ENCODE results near the gene RPA4. TPM values are rescaled to one million over a fixed set of nuclear protein-coding genes. Genes with fewer than 3 reads are reported as not detected.

Gene RPA4, protein sequence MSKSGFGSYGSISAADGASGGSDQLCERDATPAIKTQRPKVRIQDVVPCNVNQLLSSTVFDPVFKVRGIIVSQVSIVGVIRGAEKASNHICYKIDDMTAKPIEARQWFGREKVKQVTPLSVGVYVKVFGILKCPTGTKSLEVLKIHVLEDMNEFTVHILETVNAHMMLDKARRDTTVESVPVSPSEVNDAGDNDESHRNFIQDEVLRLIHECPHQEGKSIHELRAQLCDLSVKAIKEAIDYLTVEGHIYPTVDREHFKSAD
- 10 to 100 TPM in 1 of 4 donors, 1 to 10 TPM in 3; 4.9 to 12.6 (median 7.1) TPM for total RNA-seq

DNA sequence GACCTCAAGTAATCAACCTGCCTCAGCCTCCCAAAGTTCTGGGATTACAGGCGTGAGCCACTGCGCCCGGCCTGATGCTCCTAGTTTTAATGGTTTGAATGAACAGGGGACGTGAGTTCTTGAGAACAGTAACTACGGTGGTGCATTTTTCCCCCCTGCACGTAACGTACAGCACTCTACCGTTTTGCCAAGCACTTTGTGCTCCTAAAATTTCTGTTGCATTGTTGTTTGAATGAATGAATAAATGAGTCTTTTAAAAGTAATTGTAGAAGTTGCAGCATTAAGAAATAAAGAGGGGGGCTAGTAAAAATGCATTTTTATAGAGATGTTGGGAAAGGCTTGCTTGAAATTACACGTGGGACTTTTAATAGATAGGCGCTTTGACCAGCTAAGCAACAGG, at the start of gene RPA4:
TSS of gene RPA4 (plus strand) at position 301 of the 400 bp plus-strand sequence. CDS start 403 bp downstream, outside the sequence.
- 92 to 96% methylated on average over 10 of the region's 10 CpGs for WGBS, 2 donors
- Histone ChIP-seq H3K9me3 (no peaks in the 10 kb centered on the region), H3K4me3 (no peak within 1 kb of the TSS), H3K27me3 (no peaks in the 10 kb centered on the region), H3K27ac (no peak within 1 kb of the TSS), H3K4me1 (no peaks in the 10 kb centered on the region), H3K36me3 (peaks cover 0 to 12% (median 0%) of the 10 kb centered on the region in 3 donors)
- TF ChIP-seq EP300 (IDR thresholded peaks at IDR 0.05) (no peak), POLR2A (IDR thresholded peaks at IDR 0.05) (no peak)
- TF ChIP-seq, protein P1, sequence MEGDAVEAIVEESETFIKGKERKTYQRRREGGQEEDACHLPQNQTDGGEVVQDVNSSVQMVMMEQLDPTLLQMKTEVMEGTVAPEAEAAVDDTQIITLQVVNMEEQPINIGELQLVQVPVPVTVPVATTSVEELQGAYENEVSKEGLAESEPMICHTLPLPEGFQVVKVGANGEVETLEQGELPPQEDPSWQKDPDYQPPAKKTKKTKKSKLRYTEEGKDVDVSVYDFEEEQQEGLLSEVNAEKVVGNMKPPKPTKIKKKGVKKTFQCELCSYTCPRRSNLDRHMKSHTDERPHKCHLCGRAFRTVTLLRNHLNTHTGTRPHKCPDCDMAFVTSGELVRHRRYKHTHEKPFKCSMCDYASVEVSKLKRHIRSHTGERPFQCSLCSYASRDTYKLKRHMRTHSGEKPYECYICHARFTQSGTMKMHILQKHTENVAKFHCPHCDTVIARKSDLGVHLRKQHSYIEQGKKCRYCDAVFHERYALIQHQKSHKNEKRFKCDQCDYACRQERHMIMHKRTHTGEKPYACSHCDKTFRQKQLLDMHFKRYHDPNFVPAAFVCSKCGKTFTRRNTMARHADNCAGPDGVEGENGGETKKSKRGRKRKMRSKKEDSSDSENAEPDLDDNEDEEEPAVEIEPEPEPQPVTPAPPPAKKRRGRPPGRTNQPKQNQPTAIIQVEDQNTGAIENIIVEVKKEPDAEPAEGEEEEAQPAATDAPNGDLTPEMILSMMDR (IDR thresholded peaks at IDR 0.05), result no peak
- no peak for DNase-seq (ENCODE audit: low spot score in 2 of 2)

DNA sequence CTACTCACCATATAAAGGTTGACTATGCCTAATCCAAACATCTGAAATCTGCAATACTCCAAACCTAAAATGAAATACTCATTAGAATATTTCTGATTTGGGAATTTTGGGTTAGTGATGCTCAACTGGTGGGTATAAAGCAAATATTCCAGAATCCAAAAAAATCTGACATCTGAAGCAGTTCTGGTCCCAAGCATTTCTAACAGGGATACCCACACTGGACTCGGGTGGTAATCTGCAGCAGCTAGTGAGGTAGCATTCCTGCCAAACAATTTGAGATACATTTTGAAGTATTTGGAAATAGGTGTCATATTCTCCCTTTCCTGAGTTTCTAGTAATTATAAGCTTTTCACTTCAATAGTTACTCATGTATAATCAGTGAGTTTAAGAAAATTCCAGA, 49.6 kb upstream of the RPA4 start:
- Histone ChIP-seq H3K9me3 (no peaks in the 10 kb centered on the region), H3K4me1 (no peaks in the 10 kb centered on the region), H3K36me3 (no peaks in the 10 kb centered on the region), H3K27ac (no peak overlapping the region), H3K4me3 (no peak overlapping the region), H3K27me3 (peaks cover 0 to 3% of the 10 kb centered on the region in 2 donors)
- WGBS, 2 donors, result 84 to 91% methylated on average over 1 of the region's 1 CpG
- DNase-seq (ENCODE audit: low spot score in 2 of 2), result no peak
- TF ChIP-seq, protein P1 (IDR thresholded peaks at IDR 0.05), result no peak
- no peak for TF ChIP-seq POLR2A (IDR thresholded peaks at IDR 0.05)
- no peak for TF ChIP-seq EP300 (IDR thresholded peaks at IDR 0.05)

DNA sequence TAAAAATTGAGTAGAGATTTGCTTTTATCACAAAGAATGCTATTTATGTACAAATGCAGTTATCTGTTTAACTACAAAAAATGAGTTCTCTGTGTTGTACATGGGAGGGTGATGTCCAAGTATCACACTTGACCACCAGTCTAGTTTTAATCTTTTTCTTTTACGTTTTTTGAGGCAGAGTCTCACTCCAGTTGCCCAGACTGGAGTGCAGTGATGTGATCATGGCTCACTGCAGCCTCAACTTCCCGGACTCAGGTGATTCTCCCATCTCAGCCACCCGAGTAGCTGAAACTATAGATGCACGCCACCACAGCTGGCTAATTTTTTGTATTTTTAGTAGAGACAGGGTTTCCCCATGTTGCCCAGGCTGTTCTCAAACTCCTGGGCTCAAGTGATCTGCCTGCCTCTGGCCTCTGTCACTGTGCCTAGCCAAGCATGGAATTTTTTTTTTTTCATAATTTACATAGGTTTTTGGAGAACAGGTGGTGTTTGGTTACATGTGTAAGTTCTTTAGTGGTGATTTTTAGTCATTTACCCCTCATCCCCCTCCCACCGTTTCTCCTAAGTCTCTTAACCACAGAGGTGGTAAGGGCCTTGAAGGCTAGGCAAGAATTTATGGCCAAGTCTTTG, 47.9 kb upstream of the RPA4 start:
- WGBS, 2 donors, result 77 to 87% methylated on average over 5 of the region's 5 CpGs
- TF ChIP-seq, protein P1 (IDR thresholded peaks at IDR 0.05), result no peak
- TF ChIP-seq EP300 (IDR thresholded peaks at IDR 0.05) (no peak), POLR2A (IDR thresholded peaks at IDR 0.05) (no peak)
- H3K4me1 ChIP-seq, result no peaks in the 10 kb centered on the region
- H3K36me3 ChIP-seq, result no peaks in the 10 kb centered on the region
- DNase-seq (ENCODE audit: low spot score in 2 of 2), result no peak
- no peak overlapping the region for H3K4me3 ChIP-seq
- no peaks in the 10 kb centered on the region for H3K9me3 ChIP-seq
- H3K27ac ChIP-seq, result no peak overlapping the region
- no peaks in the 10 kb centered on the region for H3K27me3 ChIP-seq

DNA sequence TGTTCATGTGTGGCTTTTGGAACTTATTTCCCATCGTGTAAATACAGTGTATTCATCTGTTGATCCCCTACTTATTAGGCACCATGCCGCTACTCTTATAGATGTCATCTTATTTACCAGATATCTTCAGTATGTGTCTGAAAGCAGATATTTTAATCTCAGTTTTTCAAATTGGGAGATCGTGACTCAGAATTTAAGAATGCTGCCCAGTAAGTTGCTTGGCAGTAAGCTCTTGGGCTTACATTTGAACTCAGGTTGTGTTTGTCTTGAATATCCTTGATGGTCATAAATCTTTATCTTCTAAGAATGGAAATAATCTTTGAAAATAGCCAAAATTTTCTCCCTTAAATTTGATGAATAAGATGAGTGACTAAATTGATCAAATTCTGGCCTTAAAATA, 45.9 kb upstream of the RPA4 start:
- Histone ChIP-seq H3K27ac (no peak overlapping the region), H3K4me1 (no peaks in the 10 kb centered on the region), H3K27me3 (no peaks in the 10 kb centered on the region), H3K4me3 (no peak overlapping the region), H3K36me3 (no peaks in the 10 kb centered on the region), H3K9me3 (no peaks in the 10 kb centered on the region)
- TF ChIP-seq POLR2A (IDR thresholded peaks at IDR 0.05) (no peak), EP300 (IDR thresholded peaks at IDR 0.05) (no peak)
- TF ChIP-seq, protein P1 (IDR thresholded peaks at IDR 0.05), result no peak
- no peak for DNase-seq (ENCODE audit: low spot score in 2 of 2)
- WGBS, 2 donors, result 72 to 75% methylated on average over 3 of the region's 3 CpGs

DNA sequence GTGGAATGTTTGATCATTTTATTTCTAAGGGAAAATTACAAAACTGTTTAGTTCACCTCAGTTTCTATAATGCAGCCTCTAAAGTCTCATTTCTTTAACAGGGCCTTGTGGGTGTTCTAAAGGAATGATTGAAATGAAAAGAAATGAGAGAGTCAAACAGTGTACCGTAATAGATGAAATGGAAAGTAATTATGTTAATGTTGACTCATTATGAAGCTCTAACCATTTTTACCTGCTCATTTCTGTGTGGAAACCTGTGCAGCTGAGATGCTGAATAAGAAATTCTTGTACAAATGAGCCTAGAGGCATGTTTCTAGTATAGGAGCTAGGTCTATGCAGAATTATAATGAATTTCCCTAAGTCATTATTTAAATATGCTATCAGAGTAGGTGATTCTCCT, 45.2 kb upstream of the RPA4 start:
- Histone ChIP-seq H3K9me3 (no peaks in the 10 kb centered on the region), H3K27ac (no peak overlapping the region), H3K4me1 (no peaks in the 10 kb centered on the region), H3K4me3 (no peak overlapping the region), H3K36me3 (no peaks in the 10 kb centered on the region), H3K27me3 (peaks cover 0 to 1% of the 10 kb centered on the region in 2 donors)
- TF ChIP-seq, protein P1 (IDR thresholded peaks at IDR 0.05), result no peak
- TF ChIP-seq EP300 (IDR thresholded peaks at IDR 0.05), result no peak
- no peak for TF ChIP-seq POLR2A (IDR thresholded peaks at IDR 0.05)
- 33 to 67% methylated on average over 1 of the region's 1 CpG for WGBS, 2 donors
- DNase-seq (ENCODE audit: low spot score in 2 of 2), result no peak
